Mesothelial cell of epicardium (in vitro differentiated cells): ENCODE data around the gene METTL15. TPM values are rescaled to one million over a fixed set of nuclear protein-coding genes. Genes with fewer than 3 reads are reported as not detected.
"Not testable (repeated sequence)": the region's sequence is repeated elsewhere in the genome, so short reads cannot be mapped to it uniquely, and the experiment has no call there.

Experiments
- DNase-seq, 2 experiments: peaks; one replicate each; pipeline ENCODE4 v3.0.0; 2021; ENCODE audit warnings: low spot score in 2 of 2; ENCODE audit not compliant: unreplicated experiment in 2 of 2
- H3K27ac Mint-ChIP-seq: 2 replicates; pipeline ENCODE4 v1.8.0; 2021; ENCODE audit warnings: mixed read lengths
- H3K27me3 Mint-ChIP-seq: 2 replicates; pipeline ENCODE4 v1.8.0; 2021; ENCODE audit warnings: low read depth, mixed read lengths
- H3K36me3 Mint-ChIP-seq: 2 replicates; pipeline ENCODE4 v1.8.0; 2021; ENCODE audit warnings: mixed read lengths
- H3K4me1 Mint-ChIP-seq: 2 replicates; pipeline ENCODE4 v1.8.0; 2021; ENCODE audit warnings: mixed read lengths
- H3K4me3 Mint-ChIP-seq: 2 replicates; pipeline ENCODE4 v1.8.0; 2021; ENCODE audit warnings: mild to moderate bottlenecking, moderate library complexity, mixed read lengths
- H3K9me3 Mint-ChIP-seq: 2 replicates; pipeline ENCODE4 v1.8.0; 2021; ENCODE audit warnings: mixed read lengths
- total RNA-seq: library from RNA; stranded (reverse); gene quantifications from 3 replicates; pipeline ENCODE4 v1.2.1, GENCODE V29; 2021
- TF ChIP-seq, protein P1 (sequence below): fragments of 200-600 bp; sonication (generic); IDR thresholded peaks from one replicate; pipeline ENCODE4 v1.5.0; 2021; ENCODE audit warnings: antibody characterized with exemption; ENCODE audit not compliant: unreplicated experiment

Gene METTL15
- total RNA-seq, 1 donor from 2014 or later = 24.0 TPM

- DNase-seq = no peak
- Mint-ChIP-seq H3K9me3 (peaks cover 24% of the 10 kb centered on the region), H3K4me3 (no peak overlapping the region), H3K27me3 (no peaks in the 10 kb centered on the region), H3K4me1 (no peaks in the 10 kb centered on the region), H3K36me3 (peaks cover 26% of the 10 kb centered on the region), H3K27ac (no peak overlapping the region)
- TF ChIP-seq, protein P1, sequence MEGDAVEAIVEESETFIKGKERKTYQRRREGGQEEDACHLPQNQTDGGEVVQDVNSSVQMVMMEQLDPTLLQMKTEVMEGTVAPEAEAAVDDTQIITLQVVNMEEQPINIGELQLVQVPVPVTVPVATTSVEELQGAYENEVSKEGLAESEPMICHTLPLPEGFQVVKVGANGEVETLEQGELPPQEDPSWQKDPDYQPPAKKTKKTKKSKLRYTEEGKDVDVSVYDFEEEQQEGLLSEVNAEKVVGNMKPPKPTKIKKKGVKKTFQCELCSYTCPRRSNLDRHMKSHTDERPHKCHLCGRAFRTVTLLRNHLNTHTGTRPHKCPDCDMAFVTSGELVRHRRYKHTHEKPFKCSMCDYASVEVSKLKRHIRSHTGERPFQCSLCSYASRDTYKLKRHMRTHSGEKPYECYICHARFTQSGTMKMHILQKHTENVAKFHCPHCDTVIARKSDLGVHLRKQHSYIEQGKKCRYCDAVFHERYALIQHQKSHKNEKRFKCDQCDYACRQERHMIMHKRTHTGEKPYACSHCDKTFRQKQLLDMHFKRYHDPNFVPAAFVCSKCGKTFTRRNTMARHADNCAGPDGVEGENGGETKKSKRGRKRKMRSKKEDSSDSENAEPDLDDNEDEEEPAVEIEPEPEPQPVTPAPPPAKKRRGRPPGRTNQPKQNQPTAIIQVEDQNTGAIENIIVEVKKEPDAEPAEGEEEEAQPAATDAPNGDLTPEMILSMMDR = no peak
Measured at GRCh38 chr11:28251257-28251656, 143.1 kb downstream of the METTL15 start.

DNA sequence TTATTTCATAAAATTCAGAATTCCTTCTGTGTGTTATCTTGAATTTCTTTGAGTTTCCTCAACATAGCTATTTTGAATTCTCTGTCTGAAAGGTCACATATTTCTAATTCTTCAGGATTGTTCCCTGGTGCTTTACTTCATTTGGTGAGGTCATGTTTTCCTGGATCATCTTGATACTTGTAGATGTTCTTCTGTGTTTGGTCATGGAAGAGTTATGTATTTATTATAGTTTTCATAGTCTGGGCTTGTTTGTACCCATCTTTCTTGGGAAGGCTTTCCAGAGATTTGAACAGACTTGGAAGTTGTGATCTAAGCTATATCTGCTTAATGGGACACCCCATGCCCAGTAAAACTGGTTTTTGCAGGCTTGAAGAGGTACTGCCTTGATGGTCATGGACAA lies 149.6 kb downstream of the METTL15 start:
- Mint-ChIP-seq H3K36me3 (peaks cover 38% of the 10 kb centered on the region), H3K9me3 (peaks cover 40% of the 10 kb centered on the region), H3K27ac (no peak overlapping the region), H3K4me3 (no peak overlapping the region), H3K27me3 (no peaks in the 10 kb centered on the region), H3K4me1 (no peaks in the 10 kb centered on the region)
- TF ChIP-seq, protein P1 = no peak
- no peak for DNase-seq

GRCh38 chr11:28259177-28259843 lies 151.1 kb downstream of the METTL15 start:
- TF ChIP-seq, protein P1 = no peak
- no peaks in the 10 kb centered on the region for H3K27me3 Mint-ChIP-seq
- peaks cover 28% of the 10 kb centered on the region for H3K36me3 Mint-ChIP-seq
- H3K9me3 Mint-ChIP-seq = peaks cover 32% of the 10 kb centered on the region
- DNase-seq = no peak
- no peaks in the 10 kb centered on the region for H3K4me1 Mint-ChIP-seq
- no peak overlapping the region for H3K27ac Mint-ChIP-seq
- no peak overlapping the region for H3K4me3 Mint-ChIP-seq

GRCh38 chr11:28268925-28269324 lies 160.7 kb downstream of the METTL15 start:
- H3K27me3 Mint-ChIP-seq = no peaks in the 10 kb centered on the region
- TF ChIP-seq, protein P1 = no peak
- DNase-seq = no peak
- H3K4me3 Mint-ChIP-seq = no peak overlapping the region
- no peaks in the 10 kb centered on the region for H3K4me1 Mint-ChIP-seq
- H3K27ac Mint-ChIP-seq = no peak overlapping the region
- peaks cover 16% of the 10 kb centered on the region for H3K36me3 Mint-ChIP-seq
- peaks cover 25% of the 10 kb centered on the region for H3K9me3 Mint-ChIP-seq

- DNase-seq = no peak
- TF ChIP-seq, protein P1 = no peak
- Mint-ChIP-seq H3K9me3 (peaks cover 25% of the 10 kb centered on the region), H3K36me3 (peaks cover 16% of the 10 kb centered on the region), H3K27me3 (no peaks in the 10 kb centered on the region), H3K27ac (no peak overlapping the region), H3K4me1 (no peaks in the 10 kb centered on the region), H3K4me3 (no peak overlapping the region)
Measured at GRCh38 chr11:28269586-28269985, 161.4 kb downstream of the METTL15 start.

DNA sequence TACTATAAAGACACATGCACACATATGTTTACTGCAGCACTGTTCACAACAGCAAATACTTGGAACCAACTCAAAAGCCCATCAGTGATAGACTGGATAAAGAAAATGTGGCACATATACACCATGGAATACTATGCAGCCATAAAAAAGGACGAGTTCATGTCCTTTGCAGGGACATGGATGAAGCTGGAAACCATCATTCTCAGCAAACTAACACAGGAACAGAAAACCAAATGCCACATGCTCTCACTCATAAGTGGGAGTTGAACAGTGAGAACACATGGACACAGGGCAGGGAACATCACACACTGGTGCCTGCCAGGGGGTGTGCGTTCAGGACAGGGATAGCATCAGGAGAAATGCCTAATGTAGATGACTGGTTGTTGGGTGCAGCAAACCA lies 164.1 kb downstream of the METTL15 start:
- not testable (repeated sequence) for H3K4me1 Mint-ChIP-seq, H3K4me3 Mint-ChIP-seq, H3K27me3 Mint-ChIP-seq, DNase-seq, H3K27ac Mint-ChIP-seq
- Mint-ChIP-seq H3K36me3 (peaks cover 10% of the 10 kb centered on the region), H3K9me3 (peaks cover 13% of the 10 kb centered on the region)
